Measurements from ENCODE around the gene LITAF. TPM values are rescaled to one million over a fixed set of nuclear protein-coding genes. Genes with fewer than 3 reads are reported as not detected.
"Not testable (repeated sequence)": the region's sequence is repeated elsewhere in the genome, so short reads cannot be mapped to it uniquely, and the experiment has no call there.

The LITAF gene
- polyA plus RNA-seq, 3 donors, result 21.6 to 181 (median 148) TPM

- 54 to 65% (median 55%) methylated on average over 4 of the region's 4 CpGs for WGBS, 3 donors
- no peak overlapping the region for H3K27ac ChIP-seq (ENCODE audit: low read depth, low read length)
These were observed 47.1 kb downstream of the LITAF start for GRCh38 chr16:11539641-11540050.

- WGBS, 3 donors, result 69 to 90% (median 80%) methylated on average over 9 of the region's 9 CpGs
- H3K27ac ChIP-seq (ENCODE audit: low read depth, low read length), result no peak overlapping the region
These were observed 47.8 kb downstream of the LITAF start for GRCh38 chr16:11538880-11539279.

DNA sequence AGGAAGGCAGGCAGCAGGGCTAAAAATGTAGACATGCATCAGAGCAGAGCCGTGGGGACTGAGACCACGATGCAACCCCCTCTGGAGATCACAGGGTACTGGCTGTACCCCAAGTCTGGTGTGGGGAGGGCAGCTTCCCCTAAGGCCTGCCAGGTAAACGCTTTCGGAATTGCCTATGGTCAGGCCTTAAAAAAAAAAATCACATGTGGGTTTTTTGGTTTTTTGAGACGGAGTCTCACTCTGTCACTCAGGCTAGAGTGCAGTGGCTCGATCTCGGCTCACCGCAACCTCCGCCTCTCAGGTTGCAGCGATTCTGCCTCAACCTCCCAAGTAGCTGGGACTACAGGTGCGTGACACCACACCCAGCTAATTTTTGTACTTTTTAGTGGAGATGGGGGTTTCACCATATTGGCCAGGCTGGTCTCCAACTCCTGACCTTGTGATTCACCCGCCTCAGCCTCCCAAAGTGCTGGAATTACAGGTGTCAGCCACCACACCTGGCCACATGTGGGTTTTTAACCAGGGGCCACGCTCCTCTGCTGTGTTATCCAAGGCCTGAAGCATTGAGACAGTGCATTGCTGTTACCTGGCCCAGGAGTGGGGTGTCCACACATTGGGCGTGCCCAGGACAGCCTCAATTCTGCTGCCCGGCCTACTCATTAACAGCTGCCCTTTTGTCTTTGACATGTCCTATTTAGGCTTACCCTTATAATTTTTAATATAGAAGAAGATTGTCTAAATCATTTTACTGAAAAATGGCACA lies 50.4 kb downstream of the LITAF start:
- 87 to 91% (median 89%) methylated on average over 15 of the region's 15 CpGs for WGBS, 3 donors
- H3K27ac ChIP-seq (ENCODE audit: low read depth, low read length), result no peak overlapping the region

GRCh38 chr16:11535494-11535893 lies 51.2 kb downstream of the LITAF start:
- 64 to 84% (median 82%) methylated on average over 11 of the region's 11 CpGs for WGBS, 3 donors
- no peak overlapping the region for H3K27ac ChIP-seq (ENCODE audit: low read depth, low read length)

GRCh38 chr16:11534262-11534661 lies 52.5 kb downstream of the LITAF start:
- WGBS, 3 donors, result 57 to 58% (median 57%) methylated on average over 2 of the region's 2 CpGs
- H3K27ac ChIP-seq (ENCODE audit: low read depth, low read length), result no peak overlapping the region

- H3K27ac ChIP-seq (ENCODE audit: low read depth, low read length), result no peak overlapping the region
- 62 to 80% (median 67%) methylated on average over 5 of the region's 5 CpGs for WGBS, 3 donors
These were observed 53.1 kb downstream of the LITAF start for GRCh38 chr16:11533588-11533987.

GRCh38 chr16:11530171-11530940 lies 56.4 kb downstream of the LITAF start:
- H3K27ac ChIP-seq (ENCODE audit: low read depth, low read length), result no peak overlapping the region
- 75 to 80% (median 76%) methylated on average over 8 of the region's 8 CpGs for WGBS, 3 donors

- no peak overlapping the region for H3K27ac ChIP-seq (ENCODE audit: low read depth, low read length)
These were observed 57.4 kb downstream of the LITAF start for GRCh38 chr16:11529285-11529684.

DNA sequence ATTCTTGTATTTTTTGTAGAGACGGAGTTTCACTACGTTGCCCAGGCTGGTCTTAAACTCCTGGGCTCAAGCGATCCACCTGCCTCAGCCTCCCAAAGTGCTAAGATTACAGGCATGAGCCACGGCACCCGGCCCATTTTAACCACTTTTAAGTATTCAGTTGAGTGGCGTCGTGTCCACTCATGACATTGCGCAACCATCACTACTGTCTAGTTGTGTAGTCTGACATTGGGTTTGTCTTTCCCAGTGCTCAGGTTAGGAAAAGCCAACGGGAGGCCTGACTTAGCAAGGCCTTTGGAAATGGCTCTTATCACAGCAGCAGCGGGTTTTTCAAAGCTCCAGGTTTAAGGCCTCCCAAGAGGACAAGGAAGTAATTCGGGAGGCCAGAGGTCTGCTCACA lies 58.7 kb downstream of the LITAF start:
- 87 to 91% (median 90%) methylated on average over 11 of the region's 11 CpGs for WGBS, 3 donors
- H3K27ac ChIP-seq (ENCODE audit: low read depth, low read length), result no peak overlapping the region

More at GRCh38 chr16:11529285-11529684, 57.4 kb downstream of the LITAF start:
- 54 to 77% (median 61%) methylated on average over 4 of the region's 4 CpGs for WGBS, 3 donors

- 26 to 33% (median 32%) methylated on average over 18 of the region's 18 CpGs for WGBS, 3 donors
- no peak overlapping the region for H3K27ac ChIP-seq (ENCODE audit: low read depth, low read length)
These were observed 59.9 kb downstream of the LITAF start for GRCh38 chr16:11526655-11527350.

GRCh38 chr16:11524098-11524760 lies 62.5 kb downstream of the LITAF start:
- no peak overlapping the region for H3K27ac ChIP-seq (ENCODE audit: low read depth, low read length)
- 79 to 87% (median 81%) methylated on average over 6 of the region's 6 CpGs for WGBS, 3 donors

- WGBS, 3 donors, result 91 to 97% (median 94%) methylated on average over 1 of the region's 1 CpG
- H3K27ac ChIP-seq (ENCODE audit: low read depth, low read length), result no peak overlapping the region
These were observed 65.7 kb downstream of the LITAF start for GRCh38 chr16:11521055-11521454.

DNA sequence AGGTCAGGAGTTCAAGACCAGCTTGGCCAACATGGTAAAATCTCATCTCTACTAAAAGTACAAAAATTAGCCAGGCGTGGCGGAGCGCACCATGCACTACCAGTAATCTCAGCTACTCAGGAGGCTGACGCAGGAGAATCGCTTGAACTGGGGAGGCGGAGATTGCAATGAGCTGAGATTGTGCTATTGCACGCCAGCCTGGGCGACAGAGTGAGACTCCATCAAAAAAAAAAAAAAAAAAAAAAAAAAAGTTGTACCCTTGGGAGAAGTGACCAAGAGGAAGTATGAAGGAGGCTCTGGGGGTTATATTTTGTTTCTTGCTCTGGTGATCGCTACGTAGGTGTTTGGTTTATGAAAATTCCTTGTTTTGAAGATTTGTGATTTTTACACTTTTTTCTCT lies 66.3 kb downstream of the LITAF start:
- H3K27ac ChIP-seq (ENCODE audit: low read depth, low read length), result no peak overlapping the region
- WGBS, 3 donors, result 97 to 99% (median 98%) methylated on average over 10 of the region's 10 CpGs

DNA sequence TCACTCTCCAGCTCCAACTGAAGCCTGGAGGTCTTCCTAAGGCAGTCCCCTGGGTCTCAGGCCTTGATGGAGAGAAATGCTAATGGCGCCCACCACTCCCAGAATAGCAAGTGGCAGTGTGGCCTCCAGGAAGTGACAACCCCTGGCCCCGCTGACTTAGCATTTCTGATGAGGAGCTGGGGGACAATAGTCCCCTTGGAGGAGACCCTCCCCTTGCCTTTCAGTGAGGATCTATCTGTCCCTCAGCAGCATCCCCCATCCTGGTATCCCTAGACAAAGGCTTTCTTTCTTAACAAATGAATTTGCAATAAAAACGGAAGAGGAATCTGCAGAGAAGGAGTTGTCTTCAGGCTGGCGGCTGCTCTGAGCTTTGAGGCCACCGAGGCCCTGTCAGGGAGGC lies 68.8 kb downstream of the LITAF start:
- WGBS, 3 donors, result 77 to 79% (median 77%) methylated on average over 5 of the region's 5 CpGs
- H3K27ac ChIP-seq (ENCODE audit: low read depth, low read length), result no peak overlapping the region

DNA sequence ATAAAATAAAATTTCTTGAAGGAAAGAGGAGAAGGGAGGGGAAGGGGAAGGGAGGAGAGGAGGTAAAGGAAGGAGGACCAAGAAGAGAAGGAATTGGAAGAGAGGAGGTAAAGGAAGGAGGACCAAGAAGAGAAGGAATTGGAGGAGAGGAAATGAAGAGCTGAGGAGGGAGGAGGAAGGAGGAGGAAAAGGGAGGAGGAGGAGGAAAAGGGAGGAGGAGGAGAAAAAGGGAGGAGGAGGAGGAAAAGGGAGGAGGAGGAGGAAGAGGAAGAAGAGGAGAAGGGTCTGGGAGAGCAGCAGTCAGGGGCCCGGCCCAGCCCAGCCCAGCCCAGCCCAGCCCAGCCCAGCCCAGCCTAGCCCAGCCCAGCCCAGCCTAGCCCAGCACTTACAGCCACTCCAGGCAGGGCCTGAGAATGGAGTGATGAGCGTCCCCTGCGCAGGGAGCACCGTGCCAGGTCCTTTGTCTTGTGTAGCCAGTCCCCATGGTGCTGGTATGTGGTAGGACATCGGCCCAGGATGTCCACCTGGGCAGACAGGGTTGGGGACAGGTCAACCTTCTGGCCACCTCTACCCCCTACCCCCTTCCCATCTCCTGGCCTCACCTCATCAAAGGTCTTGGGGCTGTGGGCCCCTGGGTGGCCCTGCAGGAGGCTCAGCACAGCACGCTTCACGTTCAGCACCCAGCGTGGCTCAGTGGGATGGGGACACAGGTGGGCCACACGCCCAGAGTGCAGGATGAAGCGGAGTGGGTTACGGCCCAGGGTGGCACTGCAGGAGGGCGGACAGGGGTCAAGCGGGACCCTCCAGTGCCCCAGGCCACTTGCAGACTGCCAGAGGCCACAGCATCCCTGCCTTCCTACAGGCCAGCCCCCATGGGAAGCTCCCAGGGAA lies 70.9 kb downstream of the LITAF start:
- H3K27ac ChIP-seq (ENCODE audit: low read depth, low read length), result no peak overlapping the region
- 73 to 86% (median 78%) methylated on average over 12 to 13 of the region's 13 CpGs for WGBS, 3 donors

GRCh38 chr16:11514283-11514682 lies 72.4 kb downstream of the LITAF start:
- no peak overlapping the region for H3K27ac ChIP-seq (ENCODE audit: low read depth, low read length)
- 78 to 92% (median 89%) methylated on average over 8 to 14 of the region's 14 CpGs for WGBS, 3 donors

GRCh38 chr16:11513366-11513765 lies 73.4 kb downstream of the LITAF start:
- H3K27ac ChIP-seq (ENCODE audit: low read depth, low read length), result not testable (repeated sequence)
- WGBS, 3 donors, result 92 to 96% (median 94%) methylated on average over 13 of the region's 13 CpGs

DNA sequence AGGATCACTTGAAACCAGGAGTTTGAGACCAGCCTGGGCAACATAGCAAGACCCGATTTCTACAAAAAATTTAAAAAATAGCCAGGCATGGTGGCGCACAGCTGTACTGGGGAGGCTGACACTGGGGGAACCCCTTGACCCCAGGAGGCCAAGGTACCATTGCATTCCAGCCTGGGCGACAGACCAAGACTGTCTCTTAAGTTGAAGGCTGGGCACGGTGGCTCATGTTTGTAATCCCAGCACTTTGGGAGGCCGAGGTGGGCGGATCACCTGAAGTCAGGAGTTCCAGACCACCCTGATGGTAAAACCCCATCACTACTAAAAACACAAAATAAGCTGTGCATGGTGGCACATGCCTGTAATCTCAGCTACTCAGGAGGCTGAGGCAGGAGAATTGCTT lies 74.9 kb downstream of the LITAF start:
- no peak overlapping the region for H3K27ac ChIP-seq (ENCODE audit: low read depth, low read length)
- WGBS, 3 donors, result 88 to 98% (median 89%) methylated on average over 6 of the region's 6 CpGs

All from adipose tissue (tissue), 3 donors.